HepG2 (cell line): ENCODE results near the gene ZNF148.

Experiments used
- CTCF ChIP-seq: sonication (generic); formaldehyde crosslinking; IDR thresholded peaks from 2 replicates; pipeline ENCODE4 v1.5.0; 2020; ENCODE audit warnings: mild to moderate bottlenecking, missing genetic modification reagents, moderate library complexity
- NR0B2 ChIP-seq: sonication (generic); formaldehyde crosslinking; IDR thresholded peaks from 2 replicates; pipeline ENCODE4 v1.4.0; 2020; ENCODE audit warnings: mild to moderate bottlenecking, missing genetic modification reagents
- POLR2AphosphoS5 ChIP-seq: IDR thresholded peaks from 2 replicates; pipeline ENCODE4 v1.6.1; 2012; ENCODE audit warnings: low read depth, low read length
- RAD21 ChIP-seq: fragments of 450-650 bp; formaldehyde crosslinking; IDR thresholded peaks from 2 replicates; pipeline ENCODE4 v1.5.0; 2020; ENCODE audit warnings: mild to moderate bottlenecking
- RNF2 ChIP-seq: fragments of 450-650 bp; conservative IDR thresholded peaks from 2 replicates; pipeline ENCODE4 v1.6.1; 2016; ENCODE audit warnings: low read depth
- RXRA ChIP-seq: sonication (generic); formaldehyde crosslinking; IDR thresholded peaks from 2 replicates; pipeline ENCODE4 v1.5.1; 2020; ENCODE audit warnings: missing genetic modification reagents
- ZBTB42 ChIP-seq: sonication (generic); formaldehyde crosslinking; IDR thresholded peaks from 2 replicates; pipeline ENCODE4 v1.5.0; 2020; ENCODE audit warnings: mild to moderate bottlenecking, missing genetic modification reagents
- ZFP36L2 ChIP-seq: sonication (generic); formaldehyde crosslinking; IDR thresholded peaks from 2 replicates; pipeline ENCODE4 v1.4.0; 2020; ENCODE audit warnings: missing genetic modification reagents
- ZNF10 ChIP-seq: sonication (generic); formaldehyde crosslinking; IDR thresholded peaks from 2 replicates; pipeline ENCODE4 v1.4.0; 2020; ENCODE audit warnings: mild to moderate bottlenecking, low read depth, missing genetic modification reagents, borderline replicate concordance
- ZNF207 ChIP-seq: fragments of 450-650 bp; IDR thresholded peaks from 2 replicates; pipeline ENCODE4 v1.6.1; 2016; ENCODE audit warnings: antibody characterized with exemption, borderline replicate concordance
- ZSCAN30 ChIP-seq: sonication (generic); formaldehyde crosslinking; IDR thresholded peaks from 2 replicates; pipeline ENCODE4 v1.5.0; 2020; ENCODE audit warnings: mild to moderate bottlenecking, missing genetic modification reagents

GRCh38 chr3:125309476-125309875, 65.6 kb downstream of the ZNF148 start:
- no peak for TF ChIP-seq RNF2
- TF ChIP-seq ZSCAN30 (CRISPR knock-in tag) = no peak
- no peak for TF ChIP-seq ZBTB42 (CRISPR knock-in tag)
- no peak for TF ChIP-seq NR0B2
- TF ChIP-seq RAD21 (CRISPR knock-in tag) = no peak
- TF ChIP-seq CTCF = no peak
- no peak for TF ChIP-seq RXRA (CRISPR knock-in tag)
- no peak for TF ChIP-seq ZNF10 (CRISPR knock-in tag)
- TF ChIP-seq ZFP36L2 = no peak
- no peak for TF ChIP-seq ZNF207
- no peak for TF ChIP-seq POLR2AphosphoS5
